ENCODE data around the gene WDR18. TPM values are rescaled to one million over a fixed set of nuclear protein-coding genes. Genes with fewer than 3 reads are reported as not detected.

The WDR18 gene
- total and polyA plus RNA-seq, 8 donors = 12.3 to 84.8 (median 23.3) TPM

- H3K36me3 ChIP-seq = peaks cover 0 to 9% (median 0%) of the 10 kb centered on the region in 3 donors
These were observed 19.1 kb upstream of the WDR18 start for GRCh38 chr19:964761-965694.

GRCh38 chr19:966485-967088, 17.6 kb upstream of the WDR18 start:
- WGBS, 2 donors = 91 to 95% methylated on average over 17 of the region's 17 CpGs
- Histone ChIP-seq H3K4me1 (no peaks in the 10 kb centered on the region), H3K4me3 (no peak overlapping the region), H3K36me3 (peaks cover 0 to 11% (median 0%) of the 10 kb centered on the region in 3 donors), H3K27me3 (no peaks in the 10 kb centered on the region), H3K9me3 (no peaks in the 10 kb centered on the region), H3K27ac (no peak overlapping the region)
- TF ChIP-seq, protein P1, sequence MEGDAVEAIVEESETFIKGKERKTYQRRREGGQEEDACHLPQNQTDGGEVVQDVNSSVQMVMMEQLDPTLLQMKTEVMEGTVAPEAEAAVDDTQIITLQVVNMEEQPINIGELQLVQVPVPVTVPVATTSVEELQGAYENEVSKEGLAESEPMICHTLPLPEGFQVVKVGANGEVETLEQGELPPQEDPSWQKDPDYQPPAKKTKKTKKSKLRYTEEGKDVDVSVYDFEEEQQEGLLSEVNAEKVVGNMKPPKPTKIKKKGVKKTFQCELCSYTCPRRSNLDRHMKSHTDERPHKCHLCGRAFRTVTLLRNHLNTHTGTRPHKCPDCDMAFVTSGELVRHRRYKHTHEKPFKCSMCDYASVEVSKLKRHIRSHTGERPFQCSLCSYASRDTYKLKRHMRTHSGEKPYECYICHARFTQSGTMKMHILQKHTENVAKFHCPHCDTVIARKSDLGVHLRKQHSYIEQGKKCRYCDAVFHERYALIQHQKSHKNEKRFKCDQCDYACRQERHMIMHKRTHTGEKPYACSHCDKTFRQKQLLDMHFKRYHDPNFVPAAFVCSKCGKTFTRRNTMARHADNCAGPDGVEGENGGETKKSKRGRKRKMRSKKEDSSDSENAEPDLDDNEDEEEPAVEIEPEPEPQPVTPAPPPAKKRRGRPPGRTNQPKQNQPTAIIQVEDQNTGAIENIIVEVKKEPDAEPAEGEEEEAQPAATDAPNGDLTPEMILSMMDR (IDR thresholded peaks at IDR 0.05) = no peak
- peak in 1 of 6 donors; percentile 21 for DNase-seq
- ATAC-seq = no peak
- FAIRE-seq = no peak
- intact Hi-C loops (cut with DNase I) = no loop called here

More at GRCh38 chr19:964761-965694, 19.1 kb upstream of the WDR18 start:
- ATAC-seq (no peak), FAIRE-seq (no peak), DNase-seq (peak in 1 of 6 donors; percentile 65)
- no peaks in the 10 kb centered on the region for H3K4me1 ChIP-seq
- TF ChIP-seq, protein P1 (IDR thresholded peaks at IDR 0.05) = no peak
- intact Hi-C loops (cut with DNase I) = no loop called here
- no peak overlapping the region for H3K27ac ChIP-seq
- H3K27me3 ChIP-seq = no peaks in the 10 kb centered on the region
- no peak overlapping the region for H3K4me3 ChIP-seq
- 97 to 98% methylated on average over 19 of the region's 19 CpGs for WGBS, 2 donors
- H3K9me3 ChIP-seq = no peaks in the 10 kb centered on the region

GRCh38 chr19:970695-971094, 13.4 kb upstream of the WDR18 start:
- FAIRE-seq = no peak

DNA sequence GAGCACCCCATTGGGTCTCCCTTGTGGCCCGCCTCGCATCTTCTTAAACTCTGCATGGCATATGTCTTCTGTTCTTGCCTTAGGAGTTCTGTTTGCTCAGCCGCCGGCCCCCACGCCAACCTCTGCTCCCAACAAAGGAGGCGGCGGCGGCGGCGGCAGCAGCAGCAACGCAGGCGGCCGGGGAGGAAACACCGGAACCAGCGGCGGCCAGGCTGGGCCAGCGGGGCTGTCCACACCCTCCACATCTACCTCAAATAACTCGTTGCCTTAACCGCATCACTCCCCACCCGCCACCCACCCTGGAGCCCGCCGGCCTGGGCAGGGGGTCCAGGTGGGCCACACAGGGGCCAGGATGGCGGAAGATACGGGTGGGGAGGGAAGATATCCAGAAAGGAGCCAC, 12.3 kb upstream of the WDR18 start:
- intact Hi-C loops (cut with DNase I) = no loop called here
- ATAC-seq = no peak
- TF ChIP-seq, protein P1 (IDR thresholded peaks at IDR 0.05) = no peak
- Histone ChIP-seq H3K9me3 (no peaks in the 10 kb centered on the region), H3K36me3 (peaks cover 0 to 8% (median 0%) of the 10 kb centered on the region in 3 donors), H3K4me1 (no peaks in the 10 kb centered on the region), H3K27ac (no peak overlapping the region), H3K27me3 (no peaks in the 10 kb centered on the region), H3K4me3 (no peak overlapping the region)
- DNase-seq = no peak
- WGBS, 2 donors = 95 to 96% methylated on average over 24 of the region's 24 CpGs
- no peak for FAIRE-seq

More at GRCh38 chr19:970695-971094, 13.4 kb upstream of the WDR18 start:
- Histone ChIP-seq H3K9me3 (no peaks in the 10 kb centered on the region), H3K4me1 (no peaks in the 10 kb centered on the region), H3K4me3 (no peak overlapping the region), H3K36me3 (peaks cover 0 to 8% (median 0%) of the 10 kb centered on the region in 3 donors), H3K27ac (no peak overlapping the region), H3K27me3 (no peaks in the 10 kb centered on the region)
- TF ChIP-seq, protein P1 (IDR thresholded peaks at IDR 0.05) = peak in 3 of 4 donors; percentile 13 to 40 (median 16)
- DNase-seq (peak in 1 of 6 donors; percentile 23), ATAC-seq (no peak)
- intact Hi-C loops (cut with DNase I) = no loop called here
- 92 to 95% methylated on average over 14 of the region's 14 CpGs for WGBS, 2 donors
